Ascending aorta (tissue), 2 donors: Measurements from ENCODE around the gene NMRAL1. TPM values are rescaled to one million over a fixed set of nuclear protein-coding genes. Genes with fewer than 3 reads are reported as not detected.
A peak's percentile ranks its signal among the peaks of the same experiment; 100 is the strongest.

ENCODE experiments used
- DNase-seq, 2 donors: peaks; one replicate each; pipeline ENCODE4 v3.0.0-alpha.2; 2019; ENCODE audit warnings: low spot score in 2 of 2
- H3K27ac ChIP-seq, 2 donors: fragments of 200-600 bp; sonication (generic); one replicate each; pipeline ENCODE4 v1.5.1; 2016 to 2017; ENCODE audit warnings: mild to moderate bottlenecking in 1 of 2
- H3K27me3 ChIP-seq: fragments of 200-600 bp; sonication (generic); one replicate; pipeline ENCODE4 v1.5.1; 2017
- H3K36me3 ChIP-seq, 2 donors: fragments of 200-600 bp; sonication (generic); one replicate each; pipeline ENCODE4 v1.5.1; 2016
- H3K4me1 ChIP-seq, 2 donors: fragments of 200-600 bp; sonication (generic); one replicate each; pipeline ENCODE4 v1.5.1; 2016 to 2017; ENCODE audit warnings: mild to moderate bottlenecking in 1 of 2
- H3K4me3 ChIP-seq, 2 donors: fragments of 200-600 bp; sonication (generic); one replicate each; pipeline ENCODE4 v1.5.1; 2016 to 2017; ENCODE audit warnings: mild to moderate bottlenecking in 1 of 2
- H3K9me3 ChIP-seq, 2 donors: fragments of 200-600 bp; sonication (generic); one replicate each; pipeline ENCODE4 v1.5.1; 2016
- CTCF ChIP-seq, 3 experiments: fragments of 200-600 bp in 2 of 3; fragments of 450-650 bp in 1 of 3; sonication (generic) in 2 of 3; IDR thresholded peaks; one replicate each; pipeline ENCODE4 v1.5.1; 2016 to 2019; ENCODE audit warnings: antibody characterized with exemption in 3 of 3, mild to moderate bottlenecking in 1 of 3, moderate library complexity in 1 of 3
- intact Hi-C: fragments of 100-400 bp; cut with DNase I; formaldehyde crosslinking; loops from one replicate; pipeline ENCODE4 v1.15.1; 2023
- total RNA-seq: library from RNA; depleted of rRNA; stranded (reverse); fragments of >200 nt; gene quantifications from one replicate; pipeline ENCODE4 v1.1.0, GENCODE V29; 2016

Gene NMRAL1
- total RNA-seq, 1 donor from 2014 or later: 48.6 TPM

GRCh38 chr16:4494746-4495490 lies 20.5 kb upstream of the NMRAL1 start:
- intact Hi-C loops: no loop called here
- no peaks in the 10 kb centered on the region for H3K9me3 ChIP-seq
- no peak for DNase-seq
- H3K4me3 ChIP-seq: no peak overlapping the region
- no peaks in the 10 kb centered on the region for H3K27me3 ChIP-seq
- TF ChIP-seq CTCF (IDR thresholded peaks at IDR 0.05): no peak
- no peak overlapping the region for H3K27ac ChIP-seq
- H3K36me3 ChIP-seq: peaks cover 0 to 4% of the 10 kb centered on the region in 2 donors
- H3K4me1 ChIP-seq: peaks cover 1 to 3% of the 10 kb centered on the region in 2 donors

GRCh38 chr16:4491898-4492297 lies 17.5 kb upstream of the NMRAL1 start:
- no peak for DNase-seq
- no peak overlapping the region for H3K4me3 ChIP-seq
- H3K27ac ChIP-seq: no peak overlapping the region
- H3K4me1 ChIP-seq: no peaks in the 10 kb centered on the region
- no peaks in the 10 kb centered on the region for H3K9me3 ChIP-seq
- H3K36me3 ChIP-seq: peaks cover 0 to 6% of the 10 kb centered on the region in 2 donors
- no peaks in the 10 kb centered on the region for H3K27me3 ChIP-seq
- intact Hi-C loops: no loop called here
- TF ChIP-seq CTCF (IDR thresholded peaks at IDR 0.05): no peak

GRCh38 chr16:4489030-4489429 lies 14.6 kb upstream of the NMRAL1 start:
- Histone ChIP-seq H3K4me1 (no peaks in the 10 kb centered on the region), H3K4me3 (no peak overlapping the region), H3K27ac (no peak overlapping the region), H3K36me3 (peaks cover 8 to 11% of the 10 kb centered on the region in 2 donors), H3K27me3 (no peaks in the 10 kb centered on the region), H3K9me3 (no peaks in the 10 kb centered on the region)
- no peak for DNase-seq
- TF ChIP-seq CTCF (IDR thresholded peaks at IDR 0.05): no peak
- intact Hi-C loops: no loop called here

GRCh38 chr16:4488499-4488967 lies 14.1 kb upstream of the NMRAL1 start:
- no peaks in the 10 kb centered on the region for H3K27me3 ChIP-seq
- intact Hi-C loops: no loop called here
- no peak overlapping the region for H3K4me3 ChIP-seq
- no peaks in the 10 kb centered on the region for H3K9me3 ChIP-seq
- no peaks in the 10 kb centered on the region for H3K4me1 ChIP-seq
- peaks cover 9 to 16% of the 10 kb centered on the region in 2 donors for H3K36me3 ChIP-seq
- TF ChIP-seq CTCF (IDR thresholded peaks at IDR 0.05): no peak
- peak overlapping the region in 1 of 2 donors; percentile 12 for H3K27ac ChIP-seq
- DNase-seq: no peak

GRCh38 chr16:4487955-4488498 lies 13.6 kb upstream of the NMRAL1 start:
- Histone ChIP-seq H3K4me1 (no peaks in the 10 kb centered on the region), H3K27me3 (no peaks in the 10 kb centered on the region), H3K36me3 (peaks cover 9 to 17% of the 10 kb centered on the region in 2 donors), H3K27ac (no peak overlapping the region), H3K4me3 (no peak overlapping the region), H3K9me3 (no peaks in the 10 kb centered on the region)
- intact Hi-C loops: no loop called here
- DNase-seq: no peak
- no peak for TF ChIP-seq CTCF (IDR thresholded peaks at IDR 0.05)
